Measurements from ENCODE around the gene BUD13.
"Not testable (repeated sequence)": the region's sequence is repeated elsewhere in the genome, so short reads cannot be mapped to it uniquely, and the experiment has no call there.

Gene BUD13

DNA sequence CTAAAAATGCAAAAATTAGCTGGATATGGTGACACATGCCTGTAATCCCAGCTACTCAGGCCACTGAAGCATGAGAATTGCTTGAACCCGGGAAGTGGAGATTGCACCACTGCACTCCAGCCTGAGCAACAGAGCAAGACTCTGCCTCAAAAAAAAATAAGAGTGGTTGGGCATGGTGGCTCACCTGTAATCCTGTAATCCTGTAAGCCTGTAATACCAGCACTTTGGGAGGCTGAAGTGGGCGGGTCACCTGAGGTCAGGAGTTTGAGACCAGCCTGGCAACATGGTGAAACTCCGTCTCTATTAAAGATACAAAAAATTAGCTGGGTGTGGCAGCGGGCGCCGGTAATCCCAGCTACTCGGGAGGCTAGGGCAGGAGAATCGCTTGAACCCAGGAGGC, 16.7 kb downstream of the BUD13 start:
- DNase-seq = not testable (repeated sequence)

DNA sequence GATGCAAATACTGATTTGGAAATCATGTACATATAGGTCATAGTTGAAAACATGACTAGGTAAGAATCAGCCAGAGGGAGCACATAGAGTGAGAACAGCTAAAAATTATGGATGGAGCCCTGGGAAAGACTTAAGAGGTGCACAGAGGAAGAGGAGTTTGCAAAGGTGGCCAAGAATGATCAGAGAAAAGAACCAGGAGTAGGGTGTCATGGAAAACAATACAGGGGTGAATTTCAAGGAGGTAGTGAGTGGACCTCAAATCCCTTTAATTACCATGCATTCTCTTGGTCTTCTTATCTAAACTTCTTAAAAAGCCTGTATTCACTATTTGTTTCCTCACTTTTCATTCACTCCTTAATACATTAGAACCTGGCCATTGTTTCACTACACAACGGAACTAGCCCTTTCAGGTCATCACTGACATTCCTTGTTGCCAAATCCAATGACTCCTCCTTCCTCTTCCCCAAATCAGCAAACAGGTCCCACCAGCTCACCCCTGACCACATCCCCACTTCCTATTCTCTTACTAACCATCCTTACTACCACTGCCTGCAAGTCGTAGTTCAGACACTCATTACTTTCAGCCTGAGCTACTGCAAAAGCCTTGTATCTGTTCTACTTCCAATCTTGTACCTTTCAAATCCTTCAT, 22.6 kb downstream of the BUD13 start:
- no peak for DNase-seq

DNA sequence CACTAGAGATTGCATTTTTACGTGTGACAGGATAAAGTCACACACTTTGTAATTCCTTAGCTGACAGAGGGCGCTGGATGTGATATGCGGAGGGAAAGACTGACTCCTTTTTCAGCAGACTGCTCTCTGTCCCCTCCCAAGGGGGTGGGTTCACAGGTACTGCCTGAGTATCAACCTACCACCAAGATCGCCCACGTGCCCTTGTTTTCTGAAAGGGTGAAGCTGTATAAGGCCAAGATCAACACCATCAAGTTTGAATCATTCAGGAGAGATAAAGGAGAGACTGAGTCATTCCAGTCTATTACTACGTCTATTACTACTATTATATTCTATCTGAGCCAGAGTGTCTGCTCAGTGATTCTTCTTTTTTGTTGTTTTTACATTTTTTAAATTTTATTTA, 30.7 kb downstream of the BUD13 start:
- DNase-seq = peak; percentile 8

DNA sequence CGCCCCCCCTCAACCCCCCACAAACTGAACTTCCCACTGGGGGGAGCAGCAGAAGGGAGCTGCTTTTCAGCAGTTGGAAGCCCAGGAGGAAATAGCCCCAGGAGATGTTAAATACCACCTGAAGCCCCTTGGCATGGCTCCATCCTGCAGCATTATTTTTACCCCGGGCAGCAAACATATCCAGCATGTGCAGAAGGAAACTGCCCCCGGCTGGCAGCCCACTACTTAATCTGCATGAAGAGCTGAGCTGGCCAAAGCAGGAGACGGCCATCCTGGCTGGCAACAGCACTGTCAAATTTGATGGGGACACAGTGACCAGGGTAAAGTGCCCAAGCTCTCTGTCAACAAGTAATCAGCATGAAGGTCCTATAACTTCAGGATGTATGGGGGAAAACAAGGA, 32.0 kb downstream of the BUD13 start:
- DNase-seq = no peak

DNA sequence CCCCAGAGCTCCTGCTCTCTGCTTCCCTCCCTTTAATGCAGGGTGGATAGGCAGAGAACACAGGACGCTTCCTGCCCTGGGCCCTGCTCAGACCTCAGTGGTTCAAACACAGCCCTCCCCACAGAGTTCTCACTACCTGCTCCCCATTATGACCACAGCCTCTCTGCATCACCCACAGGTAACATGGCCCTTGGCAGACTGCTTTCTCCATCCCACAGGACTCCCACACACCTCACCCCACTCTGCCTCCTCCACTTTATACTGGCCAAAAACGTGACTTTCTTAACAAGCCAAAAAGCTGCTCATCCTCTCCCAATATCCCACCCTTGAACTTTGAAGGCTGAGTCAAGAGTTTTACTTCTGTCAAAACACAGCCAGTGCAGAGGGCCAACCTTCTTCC, 33.8 kb downstream of the BUD13 start:
- DNase-seq = no peak

DNA sequence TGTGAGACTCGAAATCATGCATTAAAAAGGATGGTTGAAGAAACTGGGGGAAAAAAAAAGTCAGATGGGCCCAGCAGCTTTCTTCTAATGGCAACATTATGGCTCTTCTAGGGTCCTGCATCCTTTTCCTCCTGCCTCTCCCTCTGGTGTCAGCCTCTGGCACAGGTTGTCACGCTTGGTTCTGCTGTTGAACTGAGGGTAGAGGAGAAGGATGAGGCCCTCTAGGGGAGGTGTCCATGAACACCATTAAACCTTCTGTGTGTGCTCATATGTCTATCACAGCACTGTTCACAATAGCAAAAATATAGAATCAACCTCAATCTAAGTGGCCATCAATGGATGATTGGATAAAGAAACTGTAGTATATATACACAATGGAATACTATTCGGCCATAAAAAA, 36.0 kb downstream of the BUD13 start:
- peak; percentile 11 for DNase-seq

DNA sequence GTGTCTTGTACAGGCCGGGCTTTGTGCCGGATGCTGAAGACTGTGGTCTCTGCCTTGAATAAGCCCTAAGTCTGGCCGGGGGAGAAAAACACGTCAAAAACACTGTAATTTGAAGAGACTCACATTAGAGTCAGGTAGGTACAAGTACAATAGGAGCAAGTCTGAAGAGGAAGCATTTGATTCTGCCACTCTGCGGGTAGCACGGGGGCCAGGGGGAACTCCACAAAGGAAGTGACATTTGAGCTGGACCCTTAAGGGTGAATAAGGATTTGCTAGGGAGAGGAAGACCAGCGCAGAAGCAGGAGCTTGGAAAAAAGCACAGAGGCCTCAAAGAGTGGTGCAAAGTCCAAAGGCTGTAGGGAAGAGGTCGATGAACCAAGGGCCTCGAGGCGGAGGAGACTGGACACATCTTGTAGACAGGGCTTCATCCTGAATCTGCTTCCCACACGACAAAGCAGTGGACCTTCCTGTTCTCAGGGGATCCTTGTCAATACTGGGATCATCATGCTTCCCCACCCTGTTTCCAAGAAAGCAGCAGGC, 38.7 kb downstream of the BUD13 start:
- no peak for DNase-seq

DNA sequence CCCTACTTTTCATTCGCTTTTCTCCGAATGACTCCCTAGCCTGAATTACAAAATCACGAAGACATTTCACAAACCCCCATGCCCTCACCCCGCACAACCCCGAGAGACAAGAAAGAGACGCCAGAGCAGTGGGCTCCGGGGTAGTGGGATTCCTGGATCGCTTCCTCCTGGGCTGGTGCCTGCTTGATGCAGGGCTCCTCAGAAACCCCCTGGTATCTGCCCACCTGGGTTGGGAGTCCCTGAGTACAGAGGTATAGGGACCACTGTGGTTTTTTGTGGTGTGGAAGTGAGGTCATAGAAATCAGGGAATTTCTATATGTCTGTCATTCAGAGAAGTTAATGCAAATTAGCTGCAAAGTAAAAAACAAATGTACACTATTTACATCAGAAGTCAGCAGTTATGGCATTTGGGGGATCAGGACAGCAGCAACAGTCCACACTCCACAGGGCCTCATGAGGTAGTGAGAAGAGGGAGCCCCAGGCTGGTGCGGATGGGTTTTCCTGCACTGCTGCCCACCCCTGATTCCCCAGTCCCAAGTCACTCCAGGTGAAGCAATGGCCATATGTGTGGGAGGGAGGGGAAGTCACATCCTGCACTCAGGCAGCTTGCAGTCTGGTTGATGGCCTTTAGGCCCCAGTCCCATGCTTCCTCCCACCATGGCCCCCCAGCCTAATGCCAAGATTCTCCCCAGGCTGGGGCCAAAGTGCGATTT, 39.6 kb downstream of the BUD13 start:
- DNase-seq = no peak

DNA sequence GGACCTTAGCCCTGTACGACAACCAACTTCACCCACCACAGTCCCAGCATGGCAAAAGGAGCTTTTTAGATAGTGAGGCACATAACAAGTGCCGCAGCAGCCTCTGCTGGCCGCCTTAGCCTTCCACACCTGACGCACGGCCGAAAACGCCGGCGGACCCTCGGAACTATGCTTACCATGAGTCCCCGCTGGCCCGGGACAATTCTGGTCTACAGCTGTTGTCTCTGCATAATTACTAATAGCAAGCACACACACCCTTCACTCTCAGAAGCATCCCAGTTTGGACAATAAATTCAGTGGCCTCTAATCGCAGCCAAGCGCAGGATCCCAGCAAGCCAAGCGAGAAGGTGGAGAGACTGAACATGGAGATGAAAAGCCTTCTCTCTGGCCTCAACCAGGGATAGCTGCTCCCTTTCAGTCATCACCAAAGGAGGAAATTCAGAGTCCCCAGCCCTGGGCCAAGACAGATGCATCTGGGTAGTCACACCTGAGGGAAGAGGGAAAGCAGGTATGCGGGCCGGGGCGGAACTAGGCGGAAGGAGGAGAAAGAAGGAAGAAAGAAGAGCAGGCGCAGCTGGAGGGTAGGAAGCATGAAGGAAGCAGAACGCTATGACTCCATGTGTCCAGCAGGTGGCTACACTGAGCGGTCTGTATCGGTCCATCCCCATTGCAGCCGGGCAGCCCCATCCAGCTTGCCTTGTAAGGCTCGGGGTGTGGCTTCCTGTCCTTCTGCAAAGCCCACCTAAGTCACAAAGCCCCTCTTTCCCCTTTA, 40.3 kb downstream of the BUD13 start:
- peak; percentile 65 for DNase-seq

DNA sequence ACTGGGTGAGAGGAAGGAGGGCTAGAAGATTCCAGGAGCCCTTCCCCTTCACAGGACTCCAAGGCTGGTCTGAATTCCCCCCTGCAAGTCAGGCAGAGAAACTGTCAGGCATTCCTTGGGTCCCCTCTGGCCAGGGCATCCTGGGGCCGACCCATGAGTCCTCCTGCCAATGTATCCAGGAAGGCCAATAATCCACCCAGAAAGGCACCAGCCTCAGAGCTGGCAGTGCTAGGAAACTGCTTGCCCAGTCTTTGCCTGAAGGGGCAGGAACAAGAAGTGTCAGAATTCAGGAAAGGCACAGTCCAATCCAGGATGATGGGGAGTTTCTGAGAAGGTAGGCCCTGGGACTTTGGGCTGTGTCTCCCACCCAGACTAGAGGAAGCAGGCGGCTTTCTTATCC, 41.0 kb downstream of the BUD13 start:
- no peak for DNase-seq

DNA sequence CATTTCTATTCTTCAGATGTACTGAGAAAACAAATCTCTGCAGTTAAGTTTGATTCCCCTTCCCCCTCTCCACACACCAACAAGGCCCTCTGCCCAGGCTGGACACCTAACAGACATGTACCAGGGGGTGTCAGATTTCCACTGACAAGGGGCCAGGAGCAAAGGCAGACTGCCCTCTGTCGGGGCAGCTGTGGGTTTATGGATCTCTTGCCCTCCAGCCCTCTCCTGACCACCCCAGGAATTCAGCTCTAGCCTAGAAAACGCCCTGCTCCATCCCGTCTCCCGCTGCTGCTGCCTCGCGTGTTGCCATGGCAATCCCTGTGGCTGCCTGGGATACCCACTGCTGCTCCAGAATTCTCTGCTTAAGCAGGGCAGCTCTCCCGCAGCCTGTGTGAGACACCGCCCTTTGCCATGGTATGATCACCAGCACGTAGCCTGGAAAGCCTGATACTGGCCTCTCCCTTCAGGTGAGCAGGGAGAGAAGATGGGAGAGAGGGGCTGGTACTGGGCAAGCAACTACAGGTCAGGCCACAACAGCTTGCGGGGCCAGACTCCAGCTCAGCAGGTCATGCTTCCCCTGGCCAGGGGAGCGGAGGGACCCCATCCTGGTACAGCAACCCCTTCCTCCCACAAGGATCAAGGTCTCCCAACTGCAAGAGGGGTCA, 41.6 kb downstream of the BUD13 start:
- peak; percentile 36 for DNase-seq

DNA sequence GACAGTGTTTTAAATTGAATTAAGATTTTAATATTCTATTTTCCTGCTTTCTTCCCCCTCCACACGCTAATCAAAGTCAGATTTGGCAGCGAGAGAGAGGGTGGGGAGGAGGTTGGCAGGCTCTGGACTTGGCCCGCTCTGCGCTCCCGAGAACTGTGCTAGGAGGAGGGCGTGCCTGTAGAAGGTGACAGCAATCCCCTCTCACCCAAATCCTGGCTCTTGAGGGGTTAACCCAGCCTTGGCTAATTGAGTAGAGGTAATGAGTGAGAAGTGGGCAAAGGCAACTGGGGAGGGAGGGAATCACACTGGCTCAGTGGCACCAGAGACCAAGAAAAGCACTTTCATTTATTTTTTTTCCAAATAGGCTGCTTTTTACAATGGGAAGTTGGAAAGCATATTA, 42.2 kb downstream of the BUD13 start:
- DNase-seq = no peak

DNA sequence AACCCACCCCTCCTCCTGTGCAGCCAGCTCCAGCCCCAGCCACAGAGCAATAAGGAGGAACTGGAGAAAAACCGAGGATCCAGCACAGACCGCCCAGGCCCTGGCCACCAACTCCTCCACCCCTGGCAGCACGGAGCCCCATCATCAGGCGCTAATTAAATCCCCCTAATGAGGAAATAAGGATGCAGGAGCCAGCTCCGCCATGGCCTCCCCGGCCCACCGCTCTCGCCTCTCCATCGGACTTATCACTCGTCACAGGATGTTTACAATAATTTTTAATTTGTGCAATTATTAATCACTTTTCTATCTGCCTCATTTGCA, 42.6 kb downstream of the BUD13 start:
- no peak for DNase-seq

DNA sequence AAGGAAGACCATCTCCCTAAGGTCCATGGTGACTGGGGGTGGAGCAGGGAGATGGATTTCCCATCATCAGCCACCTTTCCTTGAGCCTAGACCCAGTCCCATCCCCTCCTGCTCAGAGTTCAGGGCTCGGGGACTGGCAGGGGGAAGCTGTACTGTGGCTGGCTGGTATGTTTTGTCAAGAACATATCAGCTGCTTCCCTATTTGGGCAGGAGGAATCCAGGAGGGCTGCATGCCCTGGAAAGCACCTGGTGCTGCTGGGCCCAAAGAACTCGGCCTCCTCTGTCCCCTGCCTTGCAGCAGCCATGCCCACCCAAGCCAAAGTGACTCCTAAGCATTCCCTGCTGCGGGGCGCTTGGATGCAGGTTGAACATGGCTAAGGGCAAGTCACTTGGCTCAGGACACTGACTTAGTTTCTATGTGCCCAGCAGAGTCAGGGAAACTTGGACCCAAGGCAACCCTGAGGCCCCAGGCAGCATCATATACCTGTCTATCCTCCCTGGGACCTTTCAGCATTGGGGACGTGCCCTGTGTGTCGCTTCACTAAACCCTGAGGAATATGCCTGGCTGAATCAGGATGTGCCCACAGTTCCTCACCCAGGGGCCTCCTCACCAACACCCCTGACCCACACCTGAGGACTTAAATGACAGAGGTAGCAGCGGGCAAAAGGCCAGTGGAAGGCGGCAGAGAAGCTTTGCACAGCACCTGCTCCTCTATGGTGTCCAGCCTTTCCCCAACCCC, 43.1 kb downstream of the BUD13 start:
- DNase-seq = no peak

DNA sequence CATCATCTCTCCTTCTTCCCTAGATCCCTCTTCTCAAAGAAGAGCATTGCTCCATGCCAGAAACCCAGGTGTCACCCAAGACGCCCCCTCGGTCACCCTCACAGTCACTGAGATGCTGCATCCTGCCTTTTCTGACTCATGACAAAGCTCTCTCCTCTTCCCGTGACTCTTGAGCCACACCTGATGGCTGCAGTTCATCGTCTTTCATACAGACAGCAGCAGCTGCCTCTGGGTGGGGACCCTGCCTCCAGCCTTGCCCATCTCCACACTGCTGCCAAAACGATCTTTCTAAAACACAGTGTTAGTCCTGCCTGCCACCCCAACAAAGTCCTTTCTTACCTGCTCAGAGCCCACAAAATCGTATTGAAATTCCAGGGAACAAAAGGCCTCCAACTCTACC, 44.8 kb downstream of the BUD13 start:
- DNase-seq = no peak

DNA sequence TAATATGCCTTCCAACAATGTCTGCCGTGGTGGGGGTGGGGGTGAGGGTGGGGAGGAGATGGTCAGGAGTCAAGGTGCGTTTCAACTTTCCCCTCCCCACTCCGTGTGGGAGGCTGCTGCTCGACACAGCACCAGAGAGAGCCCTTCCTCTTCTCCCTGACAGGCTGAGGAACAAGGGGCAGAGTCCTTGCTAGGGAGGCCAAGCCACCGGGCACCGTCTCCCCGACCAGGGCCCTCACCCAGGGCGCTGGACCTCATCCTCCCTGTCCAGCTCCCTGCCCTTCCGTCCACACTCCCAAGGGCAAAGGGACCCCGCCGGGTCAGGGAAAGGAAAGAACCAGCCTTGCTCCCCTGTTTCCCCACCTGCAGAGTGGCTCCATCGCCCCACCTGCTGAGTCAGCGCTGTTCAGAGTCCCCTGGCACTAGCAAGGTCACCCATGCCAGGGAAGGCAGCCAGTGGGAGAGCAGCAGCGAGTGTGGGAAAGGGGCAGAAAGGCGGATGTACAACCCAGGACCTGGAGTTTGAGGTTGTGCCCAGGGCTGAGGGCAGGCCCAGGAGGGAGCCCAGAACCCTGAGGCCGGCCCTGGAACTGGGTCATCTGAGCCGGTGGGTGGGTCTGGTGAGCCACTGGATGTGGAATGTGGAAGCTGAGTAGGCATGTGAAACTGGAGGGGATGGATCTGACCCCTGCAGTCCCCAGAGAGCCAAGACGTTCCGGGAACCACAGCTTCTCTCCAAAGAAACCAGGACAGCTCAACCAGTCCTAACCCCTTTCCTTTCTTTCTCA, 47.2 kb downstream of the BUD13 start:
- DNase-seq = peak; percentile 58

DNA sequence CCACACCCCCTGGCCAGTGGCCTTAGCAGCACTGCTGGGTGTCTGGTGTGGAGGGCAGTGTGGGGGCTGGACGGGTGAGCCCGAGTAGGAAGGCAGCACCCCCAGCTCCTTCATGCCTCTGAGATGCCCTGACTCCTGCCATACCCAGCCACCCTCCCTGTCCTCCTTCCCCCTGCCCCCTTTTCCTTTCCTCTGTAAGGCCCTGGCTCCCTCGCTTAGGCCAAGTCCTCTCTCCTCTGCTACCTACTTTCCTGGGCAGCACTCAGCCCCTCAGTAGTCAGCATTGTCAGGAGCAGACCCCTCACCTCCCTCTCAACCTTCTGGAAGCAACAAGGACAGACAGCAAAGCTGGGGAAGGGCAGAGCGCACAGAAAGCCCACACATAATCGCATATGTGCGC, 48.0 kb downstream of the BUD13 start:
- no peak for DNase-seq

DNA sequence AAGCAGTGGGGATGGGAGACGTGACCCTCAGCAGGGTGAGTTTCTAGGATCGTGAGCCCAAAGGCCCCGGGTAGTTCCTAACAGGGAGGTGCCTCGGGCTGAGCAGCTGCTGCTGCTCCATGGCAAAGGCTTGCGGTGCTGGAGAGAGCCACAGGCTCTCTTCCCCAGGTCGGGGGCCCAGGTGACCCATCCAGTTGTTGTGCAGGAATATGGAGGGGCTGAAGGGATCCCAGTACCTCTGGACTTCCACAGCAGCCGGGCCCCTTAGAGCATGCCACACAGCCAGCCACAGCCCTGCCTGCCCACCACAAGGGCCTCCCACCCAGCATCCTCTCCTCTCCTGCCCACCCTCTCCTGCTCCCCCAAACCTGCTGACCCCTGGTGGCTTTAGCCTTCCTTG, 49.3 kb downstream of the BUD13 start:
- no peak for DNase-seq

DNA sequence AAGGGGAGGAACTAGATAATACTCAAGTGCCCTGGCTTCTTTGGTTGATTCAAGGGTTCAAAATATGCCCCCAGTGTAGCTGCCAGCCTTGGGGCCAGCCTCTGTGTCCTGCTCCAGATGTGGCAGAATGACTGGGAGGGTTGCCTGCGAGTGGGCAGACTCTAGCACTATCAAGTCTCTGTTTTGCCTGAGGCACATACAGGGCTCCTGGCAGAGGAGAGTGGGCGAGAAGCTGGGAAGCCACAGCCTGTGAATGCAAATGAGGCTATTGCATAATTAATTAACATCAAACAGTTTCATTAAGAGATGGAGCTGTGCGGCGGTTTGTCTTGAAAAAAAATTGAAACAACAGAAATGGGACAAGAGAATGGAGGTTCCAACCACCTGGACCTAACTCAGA, 50.8 kb downstream of the BUD13 start:
- DNase-seq = no peak

DNA sequence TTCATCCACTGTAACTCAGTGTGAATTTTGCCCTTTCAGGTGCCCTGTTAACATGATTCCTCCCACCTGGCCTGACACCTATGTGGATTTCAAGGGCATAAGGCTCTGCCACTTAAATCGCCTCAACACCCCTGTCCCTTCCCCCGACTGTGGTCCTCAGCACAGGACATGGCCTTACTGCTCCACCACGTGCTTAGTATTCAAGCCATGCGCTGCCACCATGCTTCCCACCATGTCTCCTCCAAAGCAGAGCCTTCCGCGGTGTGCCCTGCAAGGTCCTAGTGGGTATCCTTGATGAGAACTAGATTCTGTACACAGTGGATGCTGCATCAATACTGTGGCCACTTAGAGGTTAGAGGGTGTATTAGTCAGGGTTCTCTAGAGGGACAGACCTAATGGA, 51.9 kb downstream of the BUD13 start:
- no peak for DNase-seq

DNA sequence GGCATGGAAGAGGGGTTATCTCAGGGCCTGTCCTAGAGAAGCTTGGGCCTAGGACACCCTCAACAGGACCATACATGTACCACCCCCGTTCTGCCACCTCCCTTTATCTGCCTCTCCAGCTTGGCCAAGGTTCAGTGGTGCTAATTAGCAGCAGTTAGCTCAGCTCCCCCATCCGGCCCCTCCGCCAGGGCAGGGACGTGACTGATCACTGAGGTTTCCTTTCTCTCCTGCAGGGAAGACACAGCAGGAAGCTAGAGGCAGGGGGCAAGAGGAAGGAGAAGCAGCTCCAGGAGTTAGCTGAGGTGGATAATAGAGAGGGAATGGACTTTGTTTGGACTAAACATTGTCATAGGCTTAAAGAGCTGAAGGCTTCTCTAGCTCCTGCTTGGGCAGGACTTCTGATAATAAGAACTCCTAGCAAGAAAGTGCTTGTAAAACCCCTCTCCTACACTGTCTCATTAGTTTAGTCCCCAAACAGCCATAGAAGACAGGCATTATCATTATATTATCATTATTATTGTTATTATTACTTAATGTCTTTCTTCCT, 53.8 kb downstream of the BUD13 start:
- DNase-seq = no peak

DNA sequence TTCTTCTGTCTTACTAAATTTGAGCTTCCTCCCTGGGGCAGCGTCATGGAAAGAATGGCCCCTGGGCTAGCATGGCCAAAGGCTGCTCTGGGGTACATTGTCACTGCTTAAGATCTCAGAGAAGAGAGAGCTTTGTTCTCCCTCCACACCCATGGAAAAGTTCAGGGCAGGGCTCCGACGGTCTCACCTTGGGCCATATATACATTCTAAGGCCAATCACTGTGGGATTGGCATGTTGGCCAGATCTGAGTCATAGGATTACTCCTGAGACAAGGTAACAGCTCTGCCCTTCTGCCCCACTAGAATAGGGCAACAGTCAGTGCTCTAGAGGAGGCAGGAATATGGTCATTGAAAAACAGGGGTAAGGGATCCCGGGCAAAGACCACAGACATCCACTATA, 56.2 kb downstream of the BUD13 start:
- no peak for DNase-seq

Data from fibroblast of upper back skin (primary cell).